ENCODE results near the gene SYT12. TPM values are rescaled to one million over a fixed set of nuclear protein-coding genes. Genes with fewer than 3 reads are reported as not detected.

Gene SYT12
- total RNA-seq, 2 donors from 2014 or later = 0.78 TPM; not detected in 1

DNA sequence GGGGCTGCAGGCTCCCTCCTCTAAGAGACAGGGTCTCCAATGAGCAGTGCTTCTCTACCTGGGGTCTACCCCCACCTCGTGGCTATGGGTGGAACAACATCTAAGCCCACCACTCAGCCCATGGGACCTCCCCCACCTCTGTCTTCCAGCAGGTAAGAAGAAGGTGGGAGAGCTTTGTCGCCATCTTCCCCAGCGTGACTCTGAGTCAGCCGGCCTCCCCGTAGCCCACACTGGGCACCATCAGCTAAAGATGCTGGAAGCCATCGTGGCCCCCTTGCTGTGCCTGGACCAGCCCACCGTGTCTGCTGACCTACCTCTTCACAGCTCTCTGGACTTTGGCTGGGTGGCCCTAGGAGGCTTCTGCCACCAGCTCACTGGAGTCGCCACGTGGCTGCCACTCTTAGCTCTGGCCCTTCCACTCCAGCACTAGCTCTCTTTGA lies 46.9 kb upstream of the SYT12 start:
- intact Hi-C loops (cut with DNase I) = no loop called here
- no peaks in the 10 kb centered on the region for H3K4me1 ChIP-seq
- H3K9me3 ChIP-seq = peaks cover 0 to 3% (median 0%) of the 10 kb centered on the region in 3 donors
- WGBS, 2 donors = 0 to 58% methylated on average over 1 to 9 of the region's 9 CpGs
- ATAC-seq (no peak), DNase-seq (no peak)
- H3K27me3 ChIP-seq = no peaks in the 10 kb centered on the region
- TF ChIP-seq, protein P1, sequence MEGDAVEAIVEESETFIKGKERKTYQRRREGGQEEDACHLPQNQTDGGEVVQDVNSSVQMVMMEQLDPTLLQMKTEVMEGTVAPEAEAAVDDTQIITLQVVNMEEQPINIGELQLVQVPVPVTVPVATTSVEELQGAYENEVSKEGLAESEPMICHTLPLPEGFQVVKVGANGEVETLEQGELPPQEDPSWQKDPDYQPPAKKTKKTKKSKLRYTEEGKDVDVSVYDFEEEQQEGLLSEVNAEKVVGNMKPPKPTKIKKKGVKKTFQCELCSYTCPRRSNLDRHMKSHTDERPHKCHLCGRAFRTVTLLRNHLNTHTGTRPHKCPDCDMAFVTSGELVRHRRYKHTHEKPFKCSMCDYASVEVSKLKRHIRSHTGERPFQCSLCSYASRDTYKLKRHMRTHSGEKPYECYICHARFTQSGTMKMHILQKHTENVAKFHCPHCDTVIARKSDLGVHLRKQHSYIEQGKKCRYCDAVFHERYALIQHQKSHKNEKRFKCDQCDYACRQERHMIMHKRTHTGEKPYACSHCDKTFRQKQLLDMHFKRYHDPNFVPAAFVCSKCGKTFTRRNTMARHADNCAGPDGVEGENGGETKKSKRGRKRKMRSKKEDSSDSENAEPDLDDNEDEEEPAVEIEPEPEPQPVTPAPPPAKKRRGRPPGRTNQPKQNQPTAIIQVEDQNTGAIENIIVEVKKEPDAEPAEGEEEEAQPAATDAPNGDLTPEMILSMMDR (IDR thresholded peaks at IDR 0.05) = peak in 4 of 7 experiments; percentile 17 to 35 (median 21)
- TF ChIP-seq POLR2A (IDR thresholded peaks at IDR 0.05) = no peak
- H3K27ac ChIP-seq = no peak overlapping the region
- no peaks in the 10 kb centered on the region for H3K36me3 ChIP-seq (replicated peaks in 1 of 2; ENCODE audit: insufficient read depth in 1 of 2, low read depth in 2 of 2)
- H3K4me3 ChIP-seq = no peak overlapping the region

DNA sequence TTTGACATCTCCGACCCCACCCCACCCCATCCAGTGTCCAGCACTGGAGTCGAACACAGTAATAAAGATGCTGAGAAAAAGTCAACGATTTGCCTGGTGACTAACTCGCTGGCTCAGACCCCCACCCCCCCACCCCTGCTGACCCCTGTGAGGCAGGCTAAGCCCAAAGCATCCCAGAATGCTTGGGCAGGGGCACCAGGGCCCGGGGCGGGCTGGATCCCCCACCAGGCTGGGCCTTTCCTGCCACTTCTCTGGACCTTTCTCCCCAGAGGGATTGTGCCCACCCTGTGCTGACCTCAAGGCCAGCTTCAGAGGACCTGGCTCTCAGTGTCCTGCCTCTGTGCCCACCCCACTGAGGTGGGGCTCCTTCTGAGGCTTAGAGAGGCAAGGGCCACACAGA lies 46.0 kb upstream of the SYT12 start:
- H3K4me3 ChIP-seq = no peak overlapping the region
- no peaks in the 10 kb centered on the region for H3K36me3 ChIP-seq (replicated peaks in 1 of 2; ENCODE audit: insufficient read depth in 1 of 2, low read depth in 2 of 2)
- H3K27ac ChIP-seq = no peak overlapping the region
- peaks cover 1% of the 10 kb centered on the region for H3K4me1 ChIP-seq
- WGBS, 2 donors = 83 to 88% methylated on average over 6 of the region's 6 CpGs
- TF ChIP-seq, protein P1 (IDR thresholded peaks at IDR 0.05) = no peak
- TF ChIP-seq POLR2A (IDR thresholded peaks at IDR 0.05) = no peak
- peaks cover 0 to 3% (median 0%) of the 10 kb centered on the region in 3 donors for H3K9me3 ChIP-seq
- DNase-seq (no peak), ATAC-seq (no peak)
- H3K27me3 ChIP-seq = no peaks in the 10 kb centered on the region
- intact Hi-C loops (cut with DNase I) = no loop called here

DNA sequence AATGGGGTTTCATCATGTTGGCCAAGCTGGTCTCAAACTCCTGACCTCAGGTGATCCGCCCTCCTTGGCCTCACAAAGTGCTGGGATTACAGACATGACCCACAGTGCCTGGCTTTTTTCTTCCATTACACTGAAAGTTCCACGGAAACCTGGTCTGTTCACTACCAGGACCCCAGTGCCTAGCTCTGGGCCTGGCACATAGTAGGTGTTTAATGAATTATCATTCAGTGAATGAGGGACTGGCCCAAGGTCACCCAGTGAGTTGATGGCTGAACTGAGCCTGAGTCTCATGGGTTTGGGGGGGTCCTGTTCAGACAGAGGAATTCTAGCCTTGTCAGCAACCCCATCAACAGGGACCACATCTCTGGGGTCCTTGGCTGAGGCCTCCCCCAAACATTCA lies 44.7 kb upstream of the SYT12 start:
- peaks cover 4% of the 10 kb centered on the region for H3K4me1 ChIP-seq
- H3K27me3 ChIP-seq = no peaks in the 10 kb centered on the region
- no peak for DNase-seq
- no peak overlapping the region for H3K4me3 ChIP-seq
- WGBS, 2 donors = 83 to 97% methylated on average over 1 to 2 of the region's 2 CpGs
- TF ChIP-seq, protein P1 (IDR thresholded peaks at IDR 0.05) = no peak
- TF ChIP-seq POLR2A (IDR thresholded peaks at IDR 0.05) = no peak
- no peaks in the 10 kb centered on the region for H3K36me3 ChIP-seq (replicated peaks in 1 of 2; ENCODE audit: insufficient read depth in 1 of 2, low read depth in 2 of 2)
- H3K9me3 ChIP-seq = peaks cover 0 to 3% (median 0%) of the 10 kb centered on the region in 3 donors
- no peak overlapping the region for H3K27ac ChIP-seq
- ATAC-seq = no peak
- intact Hi-C loops (cut with DNase I) = no loop called here

DNA sequence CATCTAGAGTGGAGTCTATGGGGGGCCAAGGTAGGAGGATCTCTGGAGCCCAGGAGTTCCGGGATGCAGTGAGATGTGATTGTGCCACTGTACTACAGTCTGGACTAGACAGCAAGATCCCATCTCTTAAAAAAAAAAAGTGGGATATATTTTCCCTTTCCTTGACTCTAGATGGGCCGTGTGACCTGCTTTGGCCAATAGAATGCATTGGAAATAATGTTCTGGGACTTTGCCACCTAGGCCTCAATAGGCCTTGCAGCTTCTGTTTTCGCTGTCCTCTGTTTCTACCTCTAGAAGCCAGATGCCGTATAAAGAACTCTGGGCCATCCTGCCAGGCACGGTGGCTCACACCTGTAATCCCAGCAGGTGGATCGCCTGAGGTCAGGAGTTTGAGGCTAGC lies 44.2 kb upstream of the SYT12 start:
- peaks cover 4% of the 10 kb centered on the region for H3K4me1 ChIP-seq
- peaks cover 0 to 3% (median 0%) of the 10 kb centered on the region in 3 donors for H3K9me3 ChIP-seq
- TF ChIP-seq, protein P1 (IDR thresholded peaks at IDR 0.05) = no peak
- TF ChIP-seq POLR2A (IDR thresholded peaks at IDR 0.05) = no peak
- intact Hi-C loops (cut with DNase I) = no loop called here
- ATAC-seq (no peak), DNase-seq (no peak)
- H3K36me3 ChIP-seq (replicated peaks in 1 of 2; ENCODE audit: insufficient read depth in 1 of 2, low read depth in 2 of 2) = no peaks in the 10 kb centered on the region
- H3K27ac ChIP-seq = no peak overlapping the region
- no peak overlapping the region for H3K4me3 ChIP-seq
- H3K27me3 ChIP-seq = no peaks in the 10 kb centered on the region
- 95 to 98% methylated on average over 5 to 6 of the region's 6 CpGs for WGBS, 2 donors

DNA sequence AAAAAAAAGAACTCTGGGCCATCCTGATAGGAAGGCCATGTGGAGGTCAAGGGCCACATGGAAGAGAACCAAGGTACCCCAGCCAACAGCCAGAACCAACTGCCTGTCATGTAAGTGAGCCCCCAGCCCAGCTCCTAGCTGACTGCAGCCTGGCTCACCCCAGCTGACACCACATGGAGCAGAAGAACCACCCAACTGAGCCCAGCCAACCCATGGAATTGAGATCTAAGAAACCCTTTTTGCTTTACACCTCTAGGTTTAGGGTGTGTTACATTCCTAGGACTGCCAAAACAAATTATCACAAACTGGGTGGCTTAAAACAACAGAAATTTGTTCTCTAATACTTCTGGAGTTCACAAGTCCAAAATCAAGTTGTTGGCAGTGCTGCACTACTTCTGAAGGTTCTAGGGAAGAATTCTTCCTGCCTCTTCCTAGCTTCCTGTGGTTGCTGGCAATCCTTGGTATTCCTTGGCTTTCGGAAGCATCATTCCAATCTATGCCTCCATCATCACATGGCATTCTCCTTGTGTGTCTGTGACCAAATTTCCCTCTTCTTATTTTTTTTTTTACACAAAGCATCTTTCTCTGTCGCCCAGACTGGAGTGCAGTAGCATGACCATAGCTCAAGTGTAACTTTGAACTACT lies 43.5 kb upstream of the SYT12 start:
- intact Hi-C loops (cut with DNase I) = no loop called here
- peaks cover 0 to 3% (median 0%) of the 10 kb centered on the region in 3 donors for H3K9me3 ChIP-seq
- TF ChIP-seq, protein P1 (IDR thresholded peaks at IDR 0.05) = no peak
- TF ChIP-seq POLR2A (IDR thresholded peaks at IDR 0.05) = no peak
- ATAC-seq (no peak), DNase-seq (no peak)
- WGBS, 2 donors = 94 to 98% methylated on average over 2 of the region's 2 CpGs
- H3K27ac ChIP-seq = no peak overlapping the region
- H3K4me3 ChIP-seq = no peak overlapping the region
- H3K36me3 ChIP-seq (replicated peaks in 1 of 2; ENCODE audit: insufficient read depth in 1 of 2, low read depth in 2 of 2) = no peaks in the 10 kb centered on the region
- peaks cover 10% of the 10 kb centered on the region for H3K4me1 ChIP-seq
- no peaks in the 10 kb centered on the region for H3K27me3 ChIP-seq

Data from body of pancreas (tissue), 4 donors.